Esophagus squamous epithelium (tissue), 5 donors: ENCODE results near the gene MYL11. TPM values are rescaled to one million over a fixed set of nuclear protein-coding genes. Genes with fewer than 3 reads are reported as not detected.

ENCODE experiments used
- DNase-seq: peaks from one replicate; lab custom pipeline; 2025; lab: John Stamatoyannopoulos, UW
- H3K27ac ChIP-seq, 4 donors: fragments of 200-600 bp; sonication (generic); one replicate each; pipeline ENCODE4 v1.5.1; 2016 to 2019; ENCODE audit warnings: mild to moderate bottlenecking in 1 of 4
- H3K27me3 ChIP-seq, 4 donors: fragments of 200-600 bp; sonication (generic); 1 replicate in 3 of 4; 2 replicates in 1 of 4; pipeline versions ENCODE4 v1.5.1 to v1.6.0; 2017 to 2021; ENCODE audit warnings: antibody characterized with exemption in 1 of 4
- H3K36me3 ChIP-seq, 3 donors: fragments of 200-600 bp; sonication (generic); one replicate each; pipeline ENCODE4 v1.5.1; 2016 to 2019
- H3K4me1 ChIP-seq, 3 donors: fragments of 200-600 bp; sonication (generic); one replicate each; pipeline ENCODE4 v1.5.1; 2017 to 2019
- H3K4me3 ChIP-seq, 4 donors: fragments of 200-600 bp; sonication (generic); 1 replicate in 3 of 4; 2 replicates in 1 of 4; pipeline ENCODE4 v1.5.1; 2016 to 2019; ENCODE audit warnings: mild to moderate bottlenecking in 2 of 4, moderate library complexity in 1 of 4
- H3K9me3 ChIP-seq, 3 donors: fragments of 200-600 bp; sonication (generic); one replicate each; pipeline ENCODE4 v1.5.1; 2016 to 2019
- CTCF ChIP-seq, 6 experiments: fragments of 450-650 bp in 4 of 6; fragments of 200-600 bp in 2 of 6; sonication (generic) in 2 of 6; IDR thresholded peaks; one replicate each; pipeline ENCODE4 v1.5.1; 2016 to 2019; ENCODE audit warnings: antibody characterized with exemption in 6 of 6, mild to moderate bottlenecking in 4 of 6, moderate library complexity in 4 of 6
- POLR2A ChIP-seq, 4 donors: fragments of 450-650 bp; IDR thresholded peaks; one replicate each; pipeline ENCODE4 v1.6.1; 2017; ENCODE audit warnings: antibody characterized with exemption in 4 of 4, mild to moderate bottlenecking in 4 of 4, moderate library complexity in 3 of 4
- WGBS, 2 donors: methylation state at CpG; one replicate each; pipeline ENCODE4 v1.1.5; 2018; 5-methylcytosine and 5-hydroxymethylcytosine counted together
- intact Hi-C: fragments of 100-400 bp; cut with DNase I; formaldehyde crosslinking; loops from one replicate; pipeline ENCODE4 v1.15.0; 2022
- total RNA-seq, 4 donors: library from RNA; depleted of rRNA; stranded (reverse); fragments of >200 nt; gene quantifications; one replicate each; pipeline ENCODE4 v1.1.0, GENCODE V29; 2016
- donor health status: DM: yes; HTN: yes; CAD: no.

Gene MYL11
- total RNA-seq, 4 donors from 2014 or later: not detected

- peaks cover 0 to 18% (median 0%) of the 10 kb centered on the region in 3 donors for H3K36me3 ChIP-seq
- no peaks in the 10 kb centered on the region for H3K27me3 ChIP-seq
- TF ChIP-seq POLR2A (IDR thresholded peaks at IDR 0.05): no peak
- no peak for TF ChIP-seq CTCF (IDR thresholded peaks at IDR 0.05)
- 90 to 91% methylated on average over 3 to 24 of the region's 42 CpGs for WGBS, 2 donors
- H3K4me1 ChIP-seq: peaks cover 5 to 64% (median 26%) of the 10 kb centered on the region in 3 donors
- H3K27ac ChIP-seq: no peak overlapping the region
- H3K4me3 ChIP-seq: no peak overlapping the region
- intact Hi-C loops: no loop called here
- no peak for DNase-seq
- no peaks in the 10 kb centered on the region for H3K9me3 ChIP-seq
Measured at GRCh38 chr16:30397776-30398660, 23.4 kb downstream of the MYL11 start.

DNA sequence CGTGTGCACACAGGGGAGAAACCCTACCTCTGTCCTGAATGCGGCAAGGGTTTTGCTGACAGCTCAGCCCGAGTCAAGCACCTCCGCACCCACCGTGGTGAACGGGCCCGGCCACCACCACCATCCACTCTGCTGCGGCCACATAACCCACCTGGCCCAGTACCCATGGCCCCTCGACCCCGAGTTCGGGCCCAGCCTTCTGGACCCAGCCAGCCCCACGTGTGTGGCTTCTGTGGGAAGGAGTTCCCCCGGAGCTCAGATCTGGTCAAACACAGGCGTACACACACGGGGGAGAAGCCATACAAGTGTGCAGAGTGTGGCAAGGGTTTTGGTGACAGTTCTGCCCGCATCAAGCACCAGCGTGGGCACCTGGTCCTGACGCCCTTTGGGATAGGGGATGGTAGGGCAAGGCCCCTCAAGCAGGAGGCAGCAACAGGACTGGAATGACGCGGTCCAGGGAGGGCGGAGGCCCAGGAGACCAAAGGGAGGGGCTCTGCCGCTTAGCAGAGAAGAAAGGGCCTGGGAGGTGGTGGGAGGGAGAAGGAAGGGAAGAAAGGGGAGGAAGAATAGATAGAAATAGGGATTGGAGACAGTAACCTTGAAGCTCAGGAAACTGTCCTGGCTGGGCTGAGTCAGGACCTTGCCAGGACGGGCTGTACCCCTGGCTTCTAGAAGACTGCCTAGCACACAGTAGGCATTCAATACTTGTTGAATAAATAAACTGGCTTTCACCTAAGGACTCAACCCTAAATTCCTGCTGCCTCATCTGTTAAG is 24.2 kb downstream of the MYL11 start:
- TF ChIP-seq CTCF (IDR thresholded peaks at IDR 0.05) (no peak), POLR2A (IDR thresholded peaks at IDR 0.05) (no peak)
- intact Hi-C loops: no loop called here
- peaks cover 0 to 18% (median 0%) of the 10 kb centered on the region in 3 donors for H3K36me3 ChIP-seq
- no peaks in the 10 kb centered on the region for H3K27me3 ChIP-seq
- H3K9me3 ChIP-seq: no peaks in the 10 kb centered on the region
- no peak overlapping the region for H3K4me3 ChIP-seq
- 77 to 83% methylated on average over 7 to 13 of the region's 23 CpGs for WGBS, 2 donors
- H3K27ac ChIP-seq: peak overlapping the region; percentile 83 to 90 (median 87)
- H3K4me1 ChIP-seq: peaks cover 5 to 64% (median 26%) of the 10 kb centered on the region in 3 donors
- no peak for DNase-seq

DNA sequence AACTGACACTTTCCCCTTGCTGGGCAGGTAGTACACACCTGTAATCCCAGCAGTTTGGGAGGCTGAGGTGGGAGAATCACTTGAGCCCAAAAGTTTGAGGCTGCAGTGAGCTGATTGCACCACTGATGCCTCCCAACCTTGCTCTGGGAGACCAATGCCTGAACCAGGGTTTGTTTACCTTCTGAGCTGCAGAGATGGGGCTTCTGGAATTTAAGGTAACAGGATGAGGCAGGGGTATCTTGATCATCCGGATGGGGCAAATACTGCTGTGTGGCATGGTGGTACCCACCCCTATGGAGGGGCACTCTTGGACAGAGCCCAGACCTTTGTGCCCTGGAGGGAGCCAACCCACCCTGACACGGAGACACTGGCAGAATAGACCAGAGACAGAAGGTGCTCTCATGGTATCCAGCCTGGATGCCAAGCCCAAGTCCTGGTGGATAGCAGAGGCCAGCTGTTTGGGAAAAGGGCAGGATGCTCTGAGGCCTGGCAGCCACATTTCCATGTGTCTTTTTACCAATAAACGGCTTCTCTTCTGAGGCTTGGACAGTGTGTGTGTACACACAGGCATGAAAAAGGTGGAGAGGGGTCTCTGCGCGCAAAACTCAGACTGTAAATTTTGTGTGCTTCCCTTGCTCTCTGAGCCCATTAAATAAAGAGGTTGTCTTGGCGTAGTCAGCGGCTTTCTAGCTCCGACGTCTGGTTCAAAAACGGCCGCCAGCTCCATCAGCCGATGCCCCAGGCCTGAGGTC is 25.0 kb downstream of the MYL11 start:
- Histone ChIP-seq H3K27me3 (no peaks in the 10 kb centered on the region), H3K9me3 (no peaks in the 10 kb centered on the region), H3K4me1 (peaks cover 5 to 58% (median 22%) of the 10 kb centered on the region in 3 donors), H3K36me3 (peaks cover 0 to 18% (median 0%) of the 10 kb centered on the region in 3 donors), H3K4me3 (peak overlapping the region; percentile 63 to 67 (median 65)), H3K27ac (peak overlapping the region; percentile 83 to 90 (median 87))
- no peak for DNase-seq
- 10 to 19% methylated on average over 6 to 10 of the region's 12 CpGs for WGBS, 2 donors
- TF ChIP-seq POLR2A (IDR thresholded peaks at IDR 0.05): no peak
- TF ChIP-seq CTCF (IDR thresholded peaks at IDR 0.05): no peak
- intact Hi-C loops: no loop called here

GRCh38 chr16:30401768-30402425 is 27.3 kb downstream of the MYL11 start:
- peaks cover 0 to 18% (median 0%) of the 10 kb centered on the region in 3 donors for H3K36me3 ChIP-seq
- WGBS, 2 donors: 71 to 79% methylated on average over 8 of the region's 8 CpGs
- no peak for DNase-seq
- intact Hi-C loops: no loop called here
- H3K27me3 ChIP-seq: no peaks in the 10 kb centered on the region
- H3K9me3 ChIP-seq: no peaks in the 10 kb centered on the region
- H3K4me1 ChIP-seq: peaks cover 0 to 45% (median 14%) of the 10 kb centered on the region in 3 donors
- no peak overlapping the region for H3K4me3 ChIP-seq
- H3K27ac ChIP-seq: no peak overlapping the region
- TF ChIP-seq POLR2A (IDR thresholded peaks at IDR 0.05) (no peak), CTCF (IDR thresholded peaks at IDR 0.05) (no peak)
